Hepatocyte (in vitro differentiated cells): ENCODE measurements around the gene DBT.

ENCODE experiments used
- EZH2 ChIP-seq: fragments of 200-600 bp; sonication (generic); IDR thresholded peaks from 2 replicates; pipeline ENCODE4 v1.6.1; 2016; ENCODE audit warnings: antibody characterized with exemption, mild to moderate bottlenecking, borderline replicate concordance
- TF ChIP-seq, protein P1 (sequence below): fragments of 200-600 bp; sonication (generic); IDR thresholded peaks from 2 replicates; pipeline ENCODE4 v1.5.1; 2016; ENCODE audit warnings: antibody characterized with exemption, mild to moderate bottlenecking; ENCODE audit not compliant: poor library complexity

DNA sequence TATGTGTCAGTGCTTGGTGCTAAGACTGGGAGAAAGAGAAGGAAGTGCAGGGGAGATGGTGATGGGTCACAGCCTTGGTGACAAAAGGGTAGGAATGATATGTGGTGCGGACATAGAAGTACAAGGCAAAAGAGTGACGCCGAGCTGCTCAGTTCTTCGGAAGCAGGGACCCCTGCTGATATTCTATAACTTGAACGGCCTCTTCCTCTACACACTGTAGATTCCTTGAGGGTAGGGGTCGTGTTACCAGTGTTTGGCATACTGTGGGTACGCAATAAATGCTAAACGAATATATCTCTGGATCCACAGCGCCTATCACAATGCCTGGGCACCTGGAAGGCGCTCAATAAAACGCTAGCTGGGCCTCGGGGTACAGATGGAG is 488 bp downstream of the DBT start:
- TF ChIP-seq EZH2: no peak
- TF ChIP-seq, protein P1, sequence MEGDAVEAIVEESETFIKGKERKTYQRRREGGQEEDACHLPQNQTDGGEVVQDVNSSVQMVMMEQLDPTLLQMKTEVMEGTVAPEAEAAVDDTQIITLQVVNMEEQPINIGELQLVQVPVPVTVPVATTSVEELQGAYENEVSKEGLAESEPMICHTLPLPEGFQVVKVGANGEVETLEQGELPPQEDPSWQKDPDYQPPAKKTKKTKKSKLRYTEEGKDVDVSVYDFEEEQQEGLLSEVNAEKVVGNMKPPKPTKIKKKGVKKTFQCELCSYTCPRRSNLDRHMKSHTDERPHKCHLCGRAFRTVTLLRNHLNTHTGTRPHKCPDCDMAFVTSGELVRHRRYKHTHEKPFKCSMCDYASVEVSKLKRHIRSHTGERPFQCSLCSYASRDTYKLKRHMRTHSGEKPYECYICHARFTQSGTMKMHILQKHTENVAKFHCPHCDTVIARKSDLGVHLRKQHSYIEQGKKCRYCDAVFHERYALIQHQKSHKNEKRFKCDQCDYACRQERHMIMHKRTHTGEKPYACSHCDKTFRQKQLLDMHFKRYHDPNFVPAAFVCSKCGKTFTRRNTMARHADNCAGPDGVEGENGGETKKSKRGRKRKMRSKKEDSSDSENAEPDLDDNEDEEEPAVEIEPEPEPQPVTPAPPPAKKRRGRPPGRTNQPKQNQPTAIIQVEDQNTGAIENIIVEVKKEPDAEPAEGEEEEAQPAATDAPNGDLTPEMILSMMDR: no peak
